Psoas muscle (tissue), 8 donors: Measurements from ENCODE around the gene UMAD1. TPM values are rescaled to one million over a fixed set of nuclear protein-coding genes. Genes with fewer than 3 reads are reported as not detected.

ENCODE experiments used
- ATAC-seq, 4 donors: fragments of 200-7000 bp; cut with Tn5 transposase; one replicate each; pipeline ENCODE4 v1.9.1; 2020; ENCODE audit warnings: moderate library complexity in 3 of 4, mild to moderate bottlenecking in 2 of 4
- DNase-seq, 2 donors: peaks; one replicate each; pipeline ENCODE4 v3.0.0-alpha.2; 2020
- H3K27ac ChIP-seq: fragments of 200-600 bp; one replicate; pipeline ENCODE4 v1.8.0; 2022
- H3K27me3 ChIP-seq, 3 donors: fragments of 200-600 bp in 1 of 3; one replicate each; pipeline versions ENCODE4 v1.6.1 to v1.8.0; 2013 to 2022; ENCODE audit warnings: low read length in 2 of 3, mild to moderate bottlenecking in 2 of 3, moderate library complexity in 1 of 3; ENCODE audit not compliant: insufficient read depth in 3 of 3
- H3K36me3 ChIP-seq, 2 donors: fragments of 200-600 bp in 1 of 2; one replicate each; pipeline versions ENCODE4 v1.6.1 to v1.8.0; 2013 to 2022; ENCODE audit warnings: low read depth in 1 of 2, mild to moderate bottlenecking in 1 of 2, moderate library complexity in 1 of 2; ENCODE audit not compliant: insufficient read depth in 1 of 2
- H3K4me1 ChIP-seq: fragments of 200-600 bp; one replicate; pipeline ENCODE4 v1.8.0; 2022
- H3K4me3 ChIP-seq: fragments of 200-600 bp; one replicate; pipeline ENCODE4 v1.8.0; 2022; ENCODE audit warnings: mild to moderate bottlenecking
- H3K9me3 ChIP-seq: fragments of 200-600 bp; one replicate; pipeline ENCODE4 v1.8.0; 2022
- CTCF ChIP-seq: fragments of 200-600 bp; IDR thresholded peaks from one replicate; pipeline ENCODE4 v1.8.0; 2022; ENCODE audit warnings: antibody characterized with exemption
- WGBS, 3 donors: extraction: QIAGEN DNeasy Blood & Tissue Kit; methylation state at CpG; one replicate each; pipeline versions ENCODE4 v1.1.6 to v1.1.7; 2013; 5-methylcytosine and 5-hydroxymethylcytosine counted together
- intact Hi-C, 2 donors: fragments of 100-400 bp; cut with DNase I; formaldehyde crosslinking; loops; one replicate each; pipeline versions ENCODE4 v1.11.0 to v1.14.2; 2022
- polyA plus RNA-seq, 3 donors: library from polyadenylated mRNA; stranded (reverse); fragments of 200-250 nt; gene quantifications; one replicate each; pipeline ENCODE4 v1.2.3, GENCODE V29; 2013
- total RNA-seq, 4 donors: library from RNA; stranded (reverse); fragmentation: NEBNext Ultra II Directional in 2 of 4; extraction: Animal tissue kit (Norgen Biotek cat#: 25700) in 2 of 4; gene quantifications; one replicate each; pipeline versions ENCODE4 v1.2.1 to v1.2.4, GENCODE V29; 2021 to 2023
- donor health status: healthy with polysubstance abuse.
- donor health status: DM: no; HTN: no; CAD: no; lungs with moderate emphysema.
- donor health status: Bipolar disorder and iron deficiency.
- donor health status: healthy.
- donor health status: DM: yes; HTN: yes; CAD: no.
- donor health status: DM: no; HTN: no; CAD: no.
- donor health status: DM: no; HTN: no; CAD: no.
- donor health status: DM: yes; HTN: yes; CAD: no.

The UMAD1 gene
- total and polyA plus RNA-seq, 7 donors, result 6.2 to 19.1 (median 12.3) TPM

DNA sequence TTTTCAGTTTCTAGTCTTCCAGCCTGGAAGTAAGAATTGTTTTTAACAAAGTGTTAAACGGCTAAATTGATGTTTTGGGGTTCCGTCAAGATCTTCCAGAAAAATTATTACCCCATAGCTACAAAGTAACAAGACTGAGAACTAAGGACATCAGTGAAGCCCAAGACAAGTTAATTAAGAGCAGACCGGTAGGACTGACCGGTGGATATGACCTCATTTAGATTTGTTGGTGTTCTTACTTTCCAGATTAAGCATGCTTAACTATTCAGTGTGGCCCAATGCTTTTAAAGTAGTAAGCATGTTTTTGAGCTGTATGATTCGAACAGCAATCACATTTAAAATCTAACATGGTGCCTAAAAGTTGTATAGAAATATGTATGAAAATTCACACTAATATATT lies 151.0 kb downstream of the UMAD1 start:
- Histone ChIP-seq H3K4me1 (peaks cover 10% of the 10 kb centered on the region), H3K9me3 (no peaks in the 10 kb centered on the region), H3K27ac (no peak overlapping the region), H3K36me3 (no peaks in the 10 kb centered on the region), H3K27me3 (no peaks in the 10 kb centered on the region), H3K4me3 (no peak overlapping the region)
- 44 to 57% (median 57%) methylated on average over 5 of the region's 5 CpGs for WGBS, 3 donors
- TF ChIP-seq CTCF, result no peak
- intact Hi-C loops, result no loop called here
- DNase-seq (no peak), ATAC-seq (peak in 2 of 4 donors; percentile 40 to 58)

- no peak for DNase-seq
- H3K4me1 ChIP-seq, result peaks cover 10% of the 10 kb centered on the region
- H3K27me3 ChIP-seq, result no peaks in the 10 kb centered on the region
- intact Hi-C loops, result no loop called here
- no peak overlapping the region for H3K4me3 ChIP-seq
- no peak for TF ChIP-seq CTCF
- 26 to 41% (median 34%) methylated on average over 1 of the region's 1 CpG for WGBS, 3 donors
- no peak overlapping the region for H3K27ac ChIP-seq
- peak; percentile 56 to 88 (median 66) for ATAC-seq
- H3K36me3 ChIP-seq, result no peaks in the 10 kb centered on the region
- no peaks in the 10 kb centered on the region for H3K9me3 ChIP-seq
Measured at GRCh38 chr7:7792056-7792455, 151.5 kb downstream of the UMAD1 start.

GRCh38 chr7:7793249-7793648 lies 152.7 kb downstream of the UMAD1 start:
- H3K4me1 ChIP-seq, result peaks cover 10% of the 10 kb centered on the region
- DNase-seq (no peak), ATAC-seq (no peak)
- TF ChIP-seq CTCF, result no peak
- H3K4me3 ChIP-seq, result no peak overlapping the region
- intact Hi-C loops, result no loop called here
- H3K27me3 ChIP-seq, result no peaks in the 10 kb centered on the region
- H3K9me3 ChIP-seq, result no peaks in the 10 kb centered on the region
- WGBS, 3 donors, result 91 to 100% (median 92%) methylated on average over 2 of the region's 2 CpGs
- H3K36me3 ChIP-seq, result no peaks in the 10 kb centered on the region
- H3K27ac ChIP-seq, result no peak overlapping the region

DNA sequence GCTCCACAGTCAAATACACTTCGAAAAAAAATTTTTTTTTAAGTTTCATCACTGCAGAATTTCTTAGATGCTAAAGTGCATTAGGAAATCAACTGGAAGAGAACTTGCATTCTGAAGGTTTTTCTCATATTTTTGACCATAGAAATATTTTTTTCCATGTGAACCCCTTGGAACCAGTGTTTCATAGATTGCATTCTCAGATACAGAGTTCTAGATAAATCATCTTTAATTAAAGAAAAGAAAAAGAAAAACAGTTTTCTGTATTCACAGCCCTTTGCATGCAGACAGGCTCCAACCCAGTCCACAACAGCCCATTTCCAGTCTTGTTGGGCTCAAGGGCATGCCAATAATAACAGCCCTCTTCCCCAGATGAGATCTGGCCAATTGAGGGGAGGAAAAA lies 153.4 kb downstream of the UMAD1 start:
- WGBS, 3 donors, result 76 to 87% (median 85%) methylated on average over 1 of the region's 1 CpG
- DNase-seq, result no peak
- intact Hi-C loops, result no loop called here

More for the DNA sequence above, 153.4 kb downstream of the UMAD1 start:
- Histone ChIP-seq H3K27me3 (no peaks in the 10 kb centered on the region), H3K27ac (no peak overlapping the region), H3K4me3 (no peak overlapping the region), H3K4me1 (peaks cover 10% of the 10 kb centered on the region), H3K36me3 (no peaks in the 10 kb centered on the region), H3K9me3 (no peaks in the 10 kb centered on the region)
- no peak for ATAC-seq
- TF ChIP-seq CTCF, result no peak
